Measurements from ENCODE around the gene CCDC8.

GRCh38 chr19:46450737-46451136 lies 37.4 kb upstream of the CCDC8 start:
- no peak for TF ChIP-seq GATA2 (IDR thresholded peaks at IDR 0.05; ENCODE audit: low read depth, low read length)
- no peak for TF ChIP-seq GATA3 (IDR thresholded peaks at IDR 0.05; ENCODE audit: low read depth, low read length)

Measured in SH-SY5Y (cell line).